ENCODE measurements around the gene PRPF40A.

PRPF40A gene

DNA sequence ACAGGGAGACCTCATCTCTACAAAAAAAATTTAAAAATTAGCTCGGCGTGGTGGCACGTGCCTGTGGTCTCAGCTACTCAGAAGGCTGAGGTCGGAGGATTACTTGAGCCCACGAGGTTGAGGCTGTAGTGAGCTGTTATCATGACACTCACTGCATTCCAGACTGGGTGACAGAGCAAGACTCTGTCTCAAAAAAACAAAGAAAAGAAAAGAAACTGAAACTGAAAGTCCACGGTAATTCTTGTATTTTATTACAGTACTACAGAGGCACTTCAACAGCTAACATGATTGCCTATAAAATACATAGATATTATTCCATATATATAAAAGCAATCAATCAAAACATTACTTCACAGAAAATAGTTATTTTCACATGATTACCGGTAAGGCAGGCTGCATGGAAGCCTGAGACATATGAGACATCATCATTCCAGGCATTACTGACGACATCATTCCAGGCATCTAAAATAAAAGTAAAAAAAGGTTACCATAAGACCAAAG lies 23.1 kb downstream of the PRPF40A start:
- peak overlapping the region; percentile 70 for H3K4me3 Mint-ChIP-seq
- H3K9me3 Mint-ChIP-seq, result no peaks in the 10 kb centered on the region
- peak overlapping the region; percentile 83 for H3K27ac Mint-ChIP-seq
- no peaks in the 10 kb centered on the region for H3K27me3 Mint-ChIP-seq
- H3K4me1 Mint-ChIP-seq (ENCODE audit: low read depth), result peaks cover 51% of the 10 kb centered on the region
- H3K36me3 Mint-ChIP-seq (ENCODE audit: low read depth), result peaks cover 37% of the 10 kb centered on the region

DNA sequence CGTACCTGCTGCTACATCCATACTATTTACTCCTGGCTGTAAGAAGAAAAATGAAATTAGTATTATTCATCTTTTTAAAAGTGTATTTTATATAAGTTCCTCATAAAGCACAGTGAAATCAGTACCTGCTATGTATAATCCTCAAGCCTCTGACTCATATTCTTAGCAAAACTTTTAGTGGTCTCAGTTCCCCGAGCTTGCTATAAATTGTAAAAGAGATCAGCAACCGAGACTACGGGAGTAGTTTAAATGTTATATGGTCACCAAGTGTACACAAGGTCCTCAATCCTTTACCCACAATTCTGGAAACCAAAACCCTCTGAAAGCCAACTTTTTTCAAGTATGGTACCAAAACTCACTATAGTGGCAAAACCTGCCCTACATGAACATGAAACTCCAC lies 24.2 kb downstream of the PRPF40A start:
- peaks cover 47% of the 10 kb centered on the region for H3K36me3 Mint-ChIP-seq (ENCODE audit: low read depth)
- no peaks in the 10 kb centered on the region for H3K27me3 Mint-ChIP-seq
- H3K27ac Mint-ChIP-seq, result no peak overlapping the region
- H3K4me3 Mint-ChIP-seq, result no peak overlapping the region
- H3K9me3 Mint-ChIP-seq, result no peaks in the 10 kb centered on the region
- peaks cover 45% of the 10 kb centered on the region for H3K4me1 Mint-ChIP-seq (ENCODE audit: low read depth)

- Mint-ChIP-seq H3K9me3 (no peaks in the 10 kb centered on the region), H3K4me3 (no peak overlapping the region), H3K36me3 (ENCODE audit: low read depth) (peaks cover 50% of the 10 kb centered on the region), H3K27me3 (no peaks in the 10 kb centered on the region), H3K27ac (no peak overlapping the region), H3K4me1 (ENCODE audit: low read depth) (peaks cover 24% of the 10 kb centered on the region)
Observed at GRCh38 chr2:152686321-152686720, 30.9 kb downstream of the PRPF40A start.

DNA sequence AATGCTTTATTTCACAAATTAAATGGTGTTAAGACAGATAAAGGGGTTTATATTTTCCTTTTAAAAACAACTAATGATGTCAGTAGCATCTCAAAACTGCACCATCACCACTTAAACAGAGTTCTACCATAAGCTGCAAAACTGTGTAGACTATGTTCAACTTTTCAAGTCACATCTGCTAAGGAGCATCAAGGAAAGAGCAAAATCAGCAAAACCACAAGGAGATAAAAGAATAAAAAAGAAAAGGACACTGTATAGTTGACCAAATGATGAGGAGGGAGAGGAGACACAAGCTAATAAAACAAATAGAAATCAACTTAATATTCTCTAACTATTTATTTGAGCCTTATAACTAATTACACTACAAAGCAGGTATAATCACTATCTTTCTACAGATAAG lies 33.9 kb downstream of the PRPF40A start:
- Mint-ChIP-seq H3K27ac (no peak overlapping the region), H3K4me3 (no peak overlapping the region), H3K27me3 (no peaks in the 10 kb centered on the region)

DNA sequence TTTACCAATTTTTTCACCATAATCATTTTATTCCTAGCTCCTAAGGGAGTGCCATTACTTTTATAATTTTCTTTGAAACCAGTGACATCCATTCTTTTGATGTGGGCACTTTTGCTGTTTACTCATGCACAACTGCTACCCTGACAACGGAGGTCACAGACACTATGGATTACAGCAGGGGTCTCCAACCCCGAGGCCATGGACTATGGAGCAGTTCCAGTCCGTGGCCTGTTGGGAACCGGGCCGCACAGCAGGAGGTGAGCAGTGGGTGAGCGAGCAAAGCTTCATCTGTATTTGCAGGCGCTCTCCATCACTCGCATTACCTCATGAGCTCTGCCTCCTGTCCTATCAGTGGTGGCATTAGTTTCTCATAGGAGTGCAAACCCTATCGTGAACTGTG lies 34.6 kb downstream of the PRPF40A start:
- Mint-ChIP-seq H3K27me3 (no peaks in the 10 kb centered on the region), H3K4me3 (no peak overlapping the region), H3K27ac (no peak overlapping the region), H3K36me3 (ENCODE audit: low read depth) (peaks cover 57% of the 10 kb centered on the region), H3K9me3 (no peaks in the 10 kb centered on the region), H3K4me1 (ENCODE audit: low read depth) (peaks cover 24% of the 10 kb centered on the region)

More for the DNA sequence above, 33.9 kb downstream of the PRPF40A start:
- Mint-ChIP-seq H3K36me3 (ENCODE audit: low read depth) (peaks cover 61% of the 10 kb centered on the region), H3K4me1 (ENCODE audit: low read depth) (peaks cover 24% of the 10 kb centered on the region), H3K9me3 (no peaks in the 10 kb centered on the region)

DNA sequence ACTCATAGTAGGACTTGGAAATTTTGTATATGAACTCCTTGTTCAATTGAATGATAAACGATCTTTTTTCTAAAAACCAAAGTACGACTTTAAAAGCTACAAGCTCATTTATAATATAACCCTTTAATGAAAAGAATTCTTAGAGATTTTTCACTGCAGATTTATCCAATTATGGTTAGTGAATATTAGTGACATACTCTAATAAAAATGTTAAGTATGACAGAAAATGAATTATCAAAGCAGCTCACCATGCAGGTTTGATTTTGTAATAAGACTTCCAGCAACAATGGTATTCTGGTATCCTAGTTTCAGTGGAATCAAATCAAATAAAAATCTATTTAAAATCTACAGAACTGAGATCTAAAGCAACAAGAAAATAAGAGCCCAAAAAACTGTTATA lies 38.5 kb downstream of the PRPF40A start:
- peaks cover 6% of the 10 kb centered on the region for H3K4me1 Mint-ChIP-seq (ENCODE audit: low read depth)
- peaks cover 57% of the 10 kb centered on the region for H3K36me3 Mint-ChIP-seq (ENCODE audit: low read depth)
- no peaks in the 10 kb centered on the region for H3K27me3 Mint-ChIP-seq
- H3K4me3 Mint-ChIP-seq, result no peak overlapping the region
- no peaks in the 10 kb centered on the region for H3K9me3 Mint-ChIP-seq
- H3K27ac Mint-ChIP-seq, result no peak overlapping the region

- Mint-ChIP-seq H3K27me3 (no peaks in the 10 kb centered on the region), H3K36me3 (ENCODE audit: low read depth) (peaks cover 71% of the 10 kb centered on the region), H3K9me3 (no peaks in the 10 kb centered on the region), H3K4me3 (no peak overlapping the region), H3K27ac (no peak overlapping the region), H3K4me1 (ENCODE audit: low read depth) (no peaks in the 10 kb centered on the region)
Observed at GRCh38 chr2:152676461-152676860, 40.8 kb downstream of the PRPF40A start.

DNA sequence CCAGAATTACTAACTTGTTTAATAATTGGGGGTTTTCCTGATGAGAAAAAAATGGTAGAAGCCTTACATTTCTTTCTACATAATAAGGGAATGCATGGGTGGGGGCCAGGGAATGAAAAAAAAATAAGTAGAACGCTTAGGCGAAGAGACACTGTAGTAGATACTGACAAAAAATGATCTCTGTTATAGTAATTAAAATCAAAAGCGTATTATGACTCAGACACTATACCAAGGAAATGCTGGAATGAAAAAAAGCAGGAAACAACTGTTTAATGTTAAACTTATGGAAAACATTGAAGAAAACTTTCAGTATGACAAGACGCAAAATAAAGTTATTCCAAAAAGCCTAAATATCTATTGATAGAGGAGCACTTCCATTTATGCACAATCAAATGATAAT lies 42.9 kb downstream of the PRPF40A start:
- no peaks in the 10 kb centered on the region for H3K4me1 Mint-ChIP-seq (ENCODE audit: low read depth)
- H3K9me3 Mint-ChIP-seq, result no peaks in the 10 kb centered on the region
- H3K4me3 Mint-ChIP-seq, result no peak overlapping the region
- H3K36me3 Mint-ChIP-seq (ENCODE audit: low read depth), result peaks cover 70% of the 10 kb centered on the region
- H3K27me3 Mint-ChIP-seq, result no peaks in the 10 kb centered on the region
- no peak overlapping the region for H3K27ac Mint-ChIP-seq

DNA sequence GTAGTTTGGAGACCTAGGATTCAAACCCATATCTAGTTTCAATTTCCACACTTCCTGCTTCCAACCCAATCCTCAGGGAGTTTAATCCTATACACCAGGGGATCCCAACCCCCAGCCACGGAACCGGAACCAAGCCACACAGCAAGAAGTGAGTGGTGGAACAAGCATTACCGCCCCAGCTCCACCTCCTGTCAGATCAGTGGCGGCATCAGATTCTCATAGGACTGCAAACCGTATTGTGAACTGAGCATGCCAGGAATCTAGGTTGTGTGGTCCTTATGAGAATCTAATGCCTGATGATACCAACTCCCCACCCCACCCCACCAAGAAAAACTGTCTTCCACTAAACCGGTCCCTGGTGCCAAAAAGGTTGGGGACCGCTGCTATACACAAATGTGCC lies 52.5 kb downstream of the PRPF40A start:
- H3K27ac Mint-ChIP-seq, result no peak overlapping the region
- no peaks in the 10 kb centered on the region for H3K27me3 Mint-ChIP-seq
- no peaks in the 10 kb centered on the region for H3K4me1 Mint-ChIP-seq (ENCODE audit: low read depth)
- peaks cover 85% of the 10 kb centered on the region for H3K36me3 Mint-ChIP-seq (ENCODE audit: low read depth)
- no peaks in the 10 kb centered on the region for H3K9me3 Mint-ChIP-seq
- no peak overlapping the region for H3K4me3 Mint-ChIP-seq

DNA sequence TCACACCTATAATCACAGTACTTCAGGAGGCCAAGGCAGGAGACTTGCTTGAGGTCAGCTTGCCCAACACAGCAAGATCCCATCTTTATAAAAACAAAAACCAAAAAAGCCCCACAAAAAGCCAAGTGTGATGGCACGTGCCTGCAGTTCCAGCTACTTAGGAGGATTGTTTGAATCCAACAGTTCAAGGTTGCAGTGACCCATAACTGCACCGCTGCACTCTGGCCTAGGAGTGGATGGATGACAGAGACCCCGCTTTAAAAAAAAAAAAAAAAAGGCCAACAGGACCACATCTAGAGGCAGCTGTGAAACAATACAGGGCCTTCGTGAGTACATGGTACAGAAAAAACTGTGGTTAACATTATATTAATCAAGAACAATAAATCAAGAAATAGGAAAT lies 56.2 kb downstream of the PRPF40A start:
- no peak overlapping the region for H3K27ac Mint-ChIP-seq
- H3K4me3 Mint-ChIP-seq, result no peak overlapping the region
- H3K36me3 Mint-ChIP-seq (ENCODE audit: low read depth), result peaks cover 83% of the 10 kb centered on the region
- no peaks in the 10 kb centered on the region for H3K27me3 Mint-ChIP-seq
- peaks cover 19% of the 10 kb centered on the region for H3K4me1 Mint-ChIP-seq (ENCODE audit: low read depth)
- no peaks in the 10 kb centered on the region for H3K9me3 Mint-ChIP-seq

DNA sequence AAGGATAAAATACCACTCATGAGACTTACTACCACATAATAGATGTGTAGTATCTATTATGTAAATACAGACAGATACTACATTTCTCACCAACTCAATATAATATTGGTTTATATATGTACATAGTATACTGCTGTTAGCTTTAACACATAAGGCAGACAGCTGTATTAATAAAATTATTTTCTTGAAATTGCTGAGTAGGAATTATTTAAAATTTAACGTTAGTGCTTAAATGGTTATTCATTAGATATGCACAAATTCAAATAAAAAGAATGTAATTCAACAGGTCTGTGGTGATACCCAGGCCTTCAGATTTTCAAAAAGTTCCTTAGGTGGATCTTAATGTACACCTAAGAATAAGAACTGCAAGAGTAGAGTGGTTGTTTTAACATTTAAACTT lies 59.0 kb downstream of the PRPF40A start:
- no peaks in the 10 kb centered on the region for H3K27me3 Mint-ChIP-seq
- H3K36me3 Mint-ChIP-seq (ENCODE audit: low read depth), result peaks cover 80% of the 10 kb centered on the region
- H3K4me1 Mint-ChIP-seq (ENCODE audit: low read depth), result peaks cover 24% of the 10 kb centered on the region
- H3K27ac Mint-ChIP-seq, result no peak overlapping the region
- H3K4me3 Mint-ChIP-seq, result no peak overlapping the region
- no peaks in the 10 kb centered on the region for H3K9me3 Mint-ChIP-seq

DNA sequence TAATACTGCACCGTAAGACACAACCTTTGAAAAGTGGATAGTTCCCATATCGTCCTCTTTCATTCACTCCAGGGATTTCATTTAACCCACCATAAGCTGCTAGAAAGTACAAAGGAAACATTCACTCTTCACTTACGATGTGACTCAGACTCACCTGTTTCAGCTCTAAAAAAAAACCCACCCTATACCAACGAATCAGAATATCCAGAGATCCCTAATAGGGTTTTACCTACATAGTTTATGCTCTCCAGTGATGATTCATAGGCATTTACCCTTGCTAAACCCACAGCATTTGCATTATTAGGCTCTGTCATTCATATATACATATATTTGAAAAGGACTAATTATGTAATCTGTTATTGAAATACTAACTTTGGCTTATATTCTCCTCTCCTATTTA lies 60.2 kb downstream of the PRPF40A start:
- Mint-ChIP-seq H3K27me3 (no peaks in the 10 kb centered on the region), H3K4me3 (no peak overlapping the region), H3K4me1 (ENCODE audit: low read depth) (peaks cover 24% of the 10 kb centered on the region), H3K9me3 (no peaks in the 10 kb centered on the region), H3K36me3 (ENCODE audit: low read depth) (peaks cover 80% of the 10 kb centered on the region), H3K27ac (peak overlapping the region; percentile 18)

DNA sequence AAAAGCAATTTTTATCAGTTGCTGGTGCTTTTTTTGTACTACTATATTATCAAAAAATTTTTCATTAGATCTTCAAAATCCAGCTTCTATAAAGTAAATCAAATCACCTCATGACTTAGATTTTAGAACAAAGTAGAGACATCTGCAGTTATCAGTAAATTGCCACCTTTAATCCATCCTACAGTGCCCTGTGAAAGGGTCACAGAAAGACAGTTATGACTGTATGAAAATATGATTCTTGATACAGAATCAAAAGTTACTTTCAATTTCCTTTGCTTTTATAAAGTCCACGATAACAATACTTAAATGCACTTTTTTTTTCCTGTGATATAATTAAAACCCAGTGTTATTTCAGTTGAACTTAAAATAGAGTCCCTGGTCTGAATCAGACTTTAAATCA lies 61.4 kb downstream of the PRPF40A start:
- H3K4me1 Mint-ChIP-seq (ENCODE audit: low read depth), result peaks cover 24% of the 10 kb centered on the region
- peak overlapping the region; percentile 67 for H3K27ac Mint-ChIP-seq

DNA sequence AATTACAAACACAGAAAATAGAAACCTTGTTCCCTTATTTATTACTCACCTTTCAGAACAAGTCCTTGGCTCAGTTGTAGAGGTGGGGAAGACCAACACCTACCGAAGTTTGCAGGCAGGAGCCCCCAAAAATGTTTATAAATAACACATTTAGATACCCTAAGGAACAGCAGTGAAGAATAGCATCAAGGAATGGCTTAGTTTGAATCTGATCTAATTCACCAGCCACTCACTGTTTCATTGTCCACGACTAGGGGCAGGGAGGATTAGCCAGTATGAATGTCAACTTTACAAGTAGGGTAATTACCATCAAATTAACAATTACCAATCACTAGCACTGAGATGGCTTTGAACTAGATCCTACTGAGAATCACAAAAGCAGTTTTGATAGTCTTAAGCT lies 65.4 kb downstream of the PRPF40A start:
- peaks cover 48% of the 10 kb centered on the region for H3K36me3 Mint-ChIP-seq (ENCODE audit: low read depth)
- H3K4me3 Mint-ChIP-seq, result no peak overlapping the region
- H3K27ac Mint-ChIP-seq, result no peak overlapping the region
- H3K4me1 Mint-ChIP-seq (ENCODE audit: low read depth), result peaks cover 13% of the 10 kb centered on the region
- H3K9me3 Mint-ChIP-seq, result no peaks in the 10 kb centered on the region
- H3K27me3 Mint-ChIP-seq, result no peaks in the 10 kb centered on the region

More for the DNA sequence above, 61.4 kb downstream of the PRPF40A start:
- Mint-ChIP-seq H3K9me3 (no peaks in the 10 kb centered on the region), H3K4me3 (no peak overlapping the region), H3K36me3 (ENCODE audit: low read depth) (peaks cover 76% of the 10 kb centered on the region), H3K27me3 (no peaks in the 10 kb centered on the region)

GRCh38 chr2:152650768-152651371 lies 66.4 kb downstream of the PRPF40A start:
- Mint-ChIP-seq H3K27me3 (no peaks in the 10 kb centered on the region), H3K9me3 (no peaks in the 10 kb centered on the region)

GRCh38 chr2:152649997-152650396 lies 67.3 kb downstream of the PRPF40A start:
- Mint-ChIP-seq H3K27me3 (no peaks in the 10 kb centered on the region), H3K9me3 (no peaks in the 10 kb centered on the region), H3K36me3 (ENCODE audit: low read depth) (peaks cover 32% of the 10 kb centered on the region), H3K27ac (no peak overlapping the region), H3K4me3 (no peak overlapping the region), H3K4me1 (ENCODE audit: low read depth) (no peaks in the 10 kb centered on the region)

More at GRCh38 chr2:152650768-152651371, 66.4 kb downstream of the PRPF40A start:
- peaks cover 3% of the 10 kb centered on the region for H3K4me1 Mint-ChIP-seq (ENCODE audit: low read depth)
- peaks cover 39% of the 10 kb centered on the region for H3K36me3 Mint-ChIP-seq (ENCODE audit: low read depth)
- no peak overlapping the region for H3K27ac Mint-ChIP-seq
- H3K4me3 Mint-ChIP-seq, result no peak overlapping the region
